ENCODE data around the gene STAM. TPM values are rescaled to one million over a fixed set of nuclear protein-coding genes. Genes with fewer than 3 reads are reported as not detected.

Gene STAM
- total and polyA plus RNA-seq, 10 of the 15 experiments (the other 5 are each of a cell fraction or from before 2014, with no cell fraction given) = 8.8 to 15.9 (median 14.4) TPM

DNA sequence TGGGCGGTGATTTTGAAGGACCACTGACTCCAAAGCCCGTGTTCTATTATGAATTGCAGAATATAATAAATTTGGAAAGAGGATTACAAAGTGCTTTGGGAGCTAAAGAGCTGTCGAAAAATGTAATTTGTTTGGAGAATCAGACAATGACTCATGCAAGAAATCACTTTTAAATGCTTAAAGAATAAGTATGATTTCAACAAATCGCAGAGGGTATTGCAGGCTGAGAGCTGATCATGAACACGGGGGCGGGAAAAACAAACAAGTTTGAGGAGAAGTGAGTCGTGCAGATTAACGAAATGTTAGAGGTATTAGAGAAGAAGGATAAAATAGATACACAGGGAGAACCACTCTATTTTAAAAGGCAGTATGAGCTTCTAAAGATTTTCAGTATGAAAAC is 21.9 kb upstream of the STAM start:
- POLR2A ChIA-PET = no interaction called here
- CTCF ChIA-PET = interaction anchor here (0.6 to 1.6 kb wide), 3 partner anchors 16 to 143 kb away, joined by 3 to 6 read pairs (median 4); no protein-coding TSS in a partner anchor
- TF ChIP-seq, protein P1, sequence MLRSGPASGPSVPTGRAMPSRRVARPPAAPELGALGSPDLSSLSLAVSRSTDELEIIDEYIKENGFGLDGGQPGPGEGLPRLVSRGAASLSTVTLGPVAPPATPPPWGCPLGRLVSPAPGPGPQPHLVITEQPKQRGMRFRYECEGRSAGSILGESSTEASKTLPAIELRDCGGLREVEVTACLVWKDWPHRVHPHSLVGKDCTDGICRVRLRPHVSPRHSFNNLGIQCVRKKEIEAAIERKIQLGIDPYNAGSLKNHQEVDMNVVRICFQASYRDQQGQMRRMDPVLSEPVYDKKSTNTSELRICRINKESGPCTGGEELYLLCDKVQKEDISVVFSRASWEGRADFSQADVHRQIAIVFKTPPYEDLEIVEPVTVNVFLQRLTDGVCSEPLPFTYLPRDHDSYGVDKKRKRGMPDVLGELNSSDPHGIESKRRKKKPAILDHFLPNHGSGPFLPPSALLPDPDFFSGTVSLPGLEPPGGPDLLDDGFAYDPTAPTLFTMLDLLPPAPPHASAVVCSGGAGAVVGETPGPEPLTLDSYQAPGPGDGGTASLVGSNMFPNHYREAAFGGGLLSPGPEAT (IDR thresholded peaks at IDR 0.05; ENCODE audit: low read depth) = no peak
- TF ChIP-seq TARDBP (IDR thresholded peaks at IDR 0.05; ENCODE audit: borderline replicate concordance) (no peak), FOXM1 (IDR thresholded peaks at IDR 0.05; ENCODE audit: low read depth, low read length) (no peak), NFIC (IDR thresholded peaks at IDR 0.05; ENCODE audit: low read depth, low read length) (no peak), MTA2 (IDR thresholded peaks at IDR 0.05; ENCODE audit: low read depth) (no peak), ZBED1 (IDR thresholded peaks at IDR 0.05; ENCODE audit: borderline replicate concordance) (no peak), RBBP5 (conservative IDR thresholded peaks at IDR 0.05) (no peak), EGR1 (IDR thresholded peaks at IDR 0.05; ENCODE audit: borderline replicate concordance in 1 of 2, low read depth in 2 of 2, low read length in 2 of 2) (no peak), BRCA1 (IDR thresholded peaks at IDR 0.05; ENCODE audit: low read depth, low read length) (no peak), STAT1 (conservative IDR thresholded peaks at IDR 0.05) (no peak), BACH1 (IDR thresholded peaks at IDR 0.05; ENCODE audit: borderline replicate concordance) (no peak), WRNIP1 (IDR thresholded peaks at IDR 0.05; ENCODE audit: borderline replicate concordance, low read depth, low read length) (no peak), RB1 (IDR thresholded peaks at IDR 0.05; ENCODE audit: borderline replicate concordance) (no peak), NBN (IDR thresholded peaks at IDR 0.05) (no peak)
- TF ChIP-seq, protein P2, sequence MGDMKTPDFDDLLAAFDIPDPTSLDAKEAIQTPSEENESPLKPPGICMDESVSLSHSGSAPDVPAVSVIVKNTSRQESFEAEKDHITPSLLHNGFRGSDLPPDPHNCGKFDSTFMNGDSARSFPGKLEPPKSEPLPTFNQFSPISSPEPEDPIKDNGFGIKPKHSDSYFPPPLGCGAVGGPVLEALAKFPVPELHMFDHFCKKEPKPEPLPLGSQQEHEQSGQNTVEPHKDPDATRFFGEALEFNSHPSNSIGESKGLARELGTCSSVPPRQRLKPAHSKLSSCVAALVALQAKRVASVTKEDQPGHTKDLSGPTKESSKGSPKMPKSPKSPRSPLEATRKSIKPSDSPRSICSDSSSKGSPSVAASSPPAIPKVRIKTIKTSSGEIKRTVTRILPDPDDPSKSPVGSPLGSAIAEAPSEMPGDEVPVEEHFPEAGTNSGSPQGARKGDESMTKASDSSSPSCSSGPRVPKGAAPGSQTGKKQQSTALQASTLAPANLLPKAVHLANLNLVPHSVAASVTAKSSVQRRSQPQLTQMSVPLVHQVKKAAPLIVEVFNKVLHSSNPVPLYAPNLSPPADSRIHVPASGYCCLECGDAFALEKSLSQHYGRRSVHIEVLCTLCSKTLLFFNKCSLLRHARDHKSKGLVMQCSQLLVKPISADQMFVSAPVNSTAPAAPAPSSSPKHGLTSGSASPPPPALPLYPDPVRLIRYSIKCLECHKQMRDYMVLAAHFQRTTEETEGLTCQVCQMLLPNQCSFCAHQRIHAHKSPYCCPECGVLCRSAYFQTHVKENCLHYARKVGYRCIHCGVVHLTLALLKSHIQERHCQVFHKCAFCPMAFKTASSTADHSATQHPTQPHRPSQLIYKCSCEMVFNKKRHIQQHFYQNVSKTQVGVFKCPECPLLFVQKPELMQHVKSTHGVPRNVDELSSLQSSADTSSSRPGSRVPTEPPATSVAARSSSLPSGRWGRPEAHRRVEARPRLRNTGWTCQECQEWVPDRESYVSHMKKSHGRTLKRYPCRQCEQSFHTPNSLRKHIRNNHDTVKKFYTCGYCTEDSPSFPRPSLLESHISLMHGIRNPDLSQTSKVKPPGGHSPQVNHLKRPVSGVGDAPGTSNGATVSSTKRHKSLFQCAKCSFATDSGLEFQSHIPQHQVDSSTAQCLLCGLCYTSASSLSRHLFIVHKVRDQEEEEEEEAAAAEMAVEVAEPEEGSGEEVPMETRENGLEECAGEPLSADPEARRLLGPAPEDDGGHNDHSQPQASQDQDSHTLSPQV (IDR thresholded peaks at IDR 0.05) = no peak
- TF ChIP-seq, protein P3, sequence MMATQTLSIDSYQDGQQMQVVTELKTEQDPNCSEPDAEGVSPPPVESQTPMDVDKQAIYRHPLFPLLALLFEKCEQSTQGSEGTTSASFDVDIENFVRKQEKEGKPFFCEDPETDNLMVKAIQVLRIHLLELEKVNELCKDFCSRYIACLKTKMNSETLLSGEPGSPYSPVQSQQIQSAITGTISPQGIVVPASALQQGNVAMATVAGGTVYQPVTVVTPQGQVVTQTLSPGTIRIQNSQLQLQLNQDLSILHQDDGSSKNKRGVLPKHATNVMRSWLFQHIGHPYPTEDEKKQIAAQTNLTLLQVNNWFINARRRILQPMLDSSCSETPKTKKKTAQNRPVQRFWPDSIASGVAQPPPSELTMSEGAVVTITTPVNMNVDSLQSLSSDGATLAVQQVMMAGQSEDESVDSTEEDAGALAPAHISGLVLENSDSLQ (IDR thresholded peaks at IDR 0.05) = no peak
- TF ChIP-seq, protein P4, sequence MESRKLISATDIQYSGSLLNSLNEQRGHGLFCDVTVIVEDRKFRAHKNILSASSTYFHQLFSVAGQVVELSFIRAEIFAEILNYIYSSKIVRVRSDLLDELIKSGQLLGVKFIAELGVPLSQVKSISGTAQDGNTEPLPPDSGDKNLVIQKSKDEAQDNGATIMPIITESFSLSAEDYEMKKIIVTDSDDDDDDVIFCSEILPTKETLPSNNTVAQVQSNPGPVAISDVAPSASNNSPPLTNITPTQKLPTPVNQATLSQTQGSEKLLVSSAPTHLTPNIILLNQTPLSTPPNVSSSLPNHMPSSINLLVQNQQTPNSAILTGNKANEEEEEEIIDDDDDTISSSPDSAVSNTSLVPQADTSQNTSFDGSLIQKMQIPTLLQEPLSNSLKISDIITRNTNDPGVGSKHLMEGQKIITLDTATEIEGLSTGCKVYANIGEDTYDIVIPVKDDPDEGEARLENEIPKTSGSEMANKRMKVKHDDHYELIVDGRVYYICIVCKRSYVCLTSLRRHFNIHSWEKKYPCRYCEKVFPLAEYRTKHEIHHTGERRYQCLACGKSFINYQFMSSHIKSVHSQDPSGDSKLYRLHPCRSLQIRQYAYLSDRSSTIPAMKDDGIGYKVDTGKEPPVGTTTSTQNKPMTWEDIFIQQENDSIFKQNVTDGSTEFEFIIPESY (IDR thresholded peaks at IDR 0.05) = no peak

More for the DNA sequence above, 21.9 kb upstream of the STAM start:
- Histone ChIP-seq H3K4me1 (ENCODE audit: control insufficient read depth, insufficient read depth, low read length) (no peaks in the 10 kb centered on the region), H3K9ac (ENCODE audit: control insufficient read depth, insufficient read depth, low read length) (no peak overlapping the region), H4K20me1 (ENCODE audit: control insufficient read depth, insufficient read depth) (no peaks in the 10 kb centered on the region), H3K4me3 (no peak overlapping the region), H3K36me3 (ENCODE audit: control insufficient read depth in 2 of 2, insufficient read depth in 2 of 2, low read length in 1 of 2) (no peaks in the 10 kb centered on the region), H3K9me3 (replicated peaks; ENCODE audit: control insufficient read depth, insufficient read depth, low read length) (no peaks in the 10 kb centered on the region), H3K27ac (ENCODE audit: control insufficient read depth, insufficient read depth) (no peak overlapping the region), H3K79me2 (ENCODE audit: control insufficient read depth, insufficient read depth, low read length) (no peaks in the 10 kb centered on the region), H3K27me3 (replicated peaks in 1 of 2; ENCODE audit: control insufficient read depth in 2 of 2, insufficient read depth in 2 of 2, low read length in 1 of 2) (no peaks in the 10 kb centered on the region), H3K4me2 (ENCODE audit: control insufficient read depth, insufficient read depth) (no peak overlapping the region), H2AFZ (ENCODE audit: control insufficient read depth, low read depth, low read length) (no peak overlapping the region)
- no peak for DNase-seq (ENCODE audit: low read depth, low spot score)
- ATAC-seq = no peak
- intact Hi-C loops (cut with micrococcal nuclease; ENCODE audit: unreplicated experiment) = no loop called here
- FAIRE-seq = no peak
- WGBS (ENCODE audit: insufficient coverage, insufficient replicate concordance, low lambda C conversion rate, missing lambda C conversion rate) = 55% methylated on average over 8 of the region's 8 CpGs
- in situ Hi-C loops (cut with MboI) = no loop called here
- RAD21 ChIA-PET (ENCODE audit: unreplicated experiment) = no interaction called here
- BruUV-seq (replicated peaks) = no TSS peak
- SMC1A ChIA-PET (ENCODE audit: uncharacterized antibody, unreplicated experiment) = interaction anchor here (0.5 to 1.7 kb wide), 5 partner anchors 12 to 175 kb away, joined by 3 to 7 read pairs (median 4); no protein-coding TSS in a partner anchor
